GM23248 (cell line): Measurements from ENCODE around the gene UGT2A3. TPM values are rescaled to one million over a fixed set of nuclear protein-coding genes. Genes with fewer than 3 reads are reported as not detected.
"Not testable (repeated sequence)": the region's sequence is repeated elsewhere in the genome, so short reads cannot be mapped to it uniquely, and the experiment has no call there.

Experiments used
- DNase-seq: peaks from one replicate; pipeline ENCODE4 v3.0.0-alpha.2; 2015
- H2AFZ ChIP-seq: fragments of 200-600 bp; sonication (generic); 2 replicates; pipeline ENCODE4 v1.6.1; 2016; ENCODE audit warnings: antibody characterized with exemption
- H3F3A ChIP-seq: fragments of 200-600 bp; sonication (generic); 2 replicates; pipeline ENCODE4 v1.6.1; 2016; ENCODE audit warnings: mild to moderate bottlenecking, antibody characterized with exemption, mixed run types; ENCODE audit not compliant: insufficient read depth
- H3K27ac ChIP-seq: fragments of 200-600 bp; sonication (generic); 2 replicates; pipeline ENCODE4 v1.5.1; 2016; ENCODE audit warnings: mild to moderate bottlenecking
- H3K27me3 ChIP-seq: fragments of 200-600 bp; sonication (generic); replicated peaks from 2 replicates; pipeline ENCODE4 v1.6.1; 2016; ENCODE audit warnings: mild to moderate bottlenecking; ENCODE audit not compliant: insufficient read depth
- H3K36me3 ChIP-seq: fragments of 200-600 bp; sonication (generic); 2 replicates; pipeline ENCODE4 v1.6.1; 2016; ENCODE audit warnings: low read depth, mild to moderate bottlenecking
- H3K4me1 ChIP-seq: fragments of 200-600 bp; sonication (generic); 2 replicates; pipeline ENCODE4 v1.6.1; 2016; ENCODE audit warnings: mild to moderate bottlenecking; ENCODE audit not compliant: insufficient read depth
- H3K4me2 ChIP-seq: fragments of 200-600 bp; sonication (generic); one replicate; pipeline ENCODE4 v1.6.1; 2016; ENCODE audit warnings: mild to moderate bottlenecking; ENCODE audit not compliant: unreplicated experiment
- H3K4me3 ChIP-seq: fragments of 200-600 bp; sonication (generic); 2 replicates; pipeline ENCODE4 v1.5.1; 2016; ENCODE audit warnings: mild to moderate bottlenecking
- H3K79me2 ChIP-seq: fragments of 200-600 bp; sonication (generic); 2 replicates; pipeline ENCODE4 v1.6.1; 2016; ENCODE audit warnings: mild to moderate bottlenecking; ENCODE audit not compliant: insufficient read depth
- H3K9ac ChIP-seq: fragments of 200-600 bp; sonication (generic); 2 replicates; pipeline ENCODE4 v1.6.1; 2016; ENCODE audit warnings: mild to moderate bottlenecking
- H3K9me2 ChIP-seq: fragments of 200-600 bp; sonication (generic); 2 replicates; pipeline ENCODE4 v1.6.1; 2016; ENCODE audit warnings: mixed run types, mild to moderate bottlenecking, moderate library complexity; ENCODE audit not compliant: insufficient read depth
- H3K9me3 ChIP-seq: fragments of 200-600 bp; sonication (generic); one replicate; pipeline ENCODE4 v1.6.1; 2017; ENCODE audit warnings: low read depth
- H4K20me1 ChIP-seq: fragments of 200-600 bp; sonication (generic); 2 replicates; pipeline ENCODE4 v1.6.0; 2016; ENCODE audit not compliant: insufficient read depth
- EZH2 ChIP-seq: fragments of 200-600 bp; sonication (generic); IDR thresholded peaks from 2 replicates; pipeline ENCODE4 v1.6.1; 2018; ENCODE audit warnings: antibody characterized with exemption, mild to moderate bottlenecking; ENCODE audit not compliant: insufficient read depth, poor library complexity, severe bottlenecking
- EZH2phosphoT487 ChIP-seq: fragments of 200-600 bp; sonication (generic); IDR thresholded peaks from 2 replicates; pipeline ENCODE4 v1.6.1; 2018; ENCODE audit warnings: antibody characterized with exemption, moderate library complexity, mild to moderate bottlenecking, low read depth; ENCODE audit not compliant: insufficient read depth
- WGBS, 2 experiments: methylation state at CpG; one replicate each; pipeline ENCODE4 v1.1.6; 2015 to 2017; ENCODE audit warnings: low lambda C conversion rate in 2 of 2, low coverage in 1 of 2; ENCODE audit errors: missing lambda C conversion rate in 2 of 2; 5-methylcytosine and 5-hydroxymethylcytosine counted together
- in situ Hi-C: fragments of 300-500 bp; cut with MboI; formaldehyde crosslinking; loops from 2 replicates; pipeline ENCODE4 v1.15.0; 2020
- polyA plus RNA-seq: library from polyadenylated mRNA; unstranded; fragments of >200 nt; fragmentation: Nextera tagmentation; extraction: Ambion mirVana; gene quantifications from 2 replicates; pipeline ENCODE4 v1.2.1, GENCODE V29; 2016
- total RNA-seq: library from RNA; depleted of rRNA; stranded (reverse); fragments of >200 nt; shearing (Covaris generic); gene quantifications from 2 replicates; pipeline ENCODE4 v1.2.3, GENCODE V29; 2014

UGT2A3 gene
- total and polyA plus RNA-seq, 2 experiments from 2014 or later = not detected

GRCh38 chr4:68929076-68929737 is 22.4 kb downstream of the UGT2A3 start:
- Histone ChIP-seq H2AFZ (no peak overlapping the region), H3K4me2 (no peak overlapping the region), H3K4me3 (no peak overlapping the region), H3K9ac (no peak overlapping the region), H3K4me1 (no peaks in the 10 kb centered on the region), H3K36me3 (no peaks in the 10 kb centered on the region), H3K9me3 (no peaks in the 10 kb centered on the region), H4K20me1 (no peaks in the 10 kb centered on the region), H3K27me3 (no peaks in the 10 kb centered on the region), H3F3A (no peaks in the 10 kb centered on the region), H3K9me2 (no peaks in the 10 kb centered on the region), H3K27ac (no peak overlapping the region), H3K79me2 (no peaks in the 10 kb centered on the region)
- in situ Hi-C loops = no loop called here
- DNase-seq = no peak
- TF ChIP-seq EZH2phosphoT487 (no peak), EZH2 (no peak)
- WGBS, 2 experiments = 19 to 22% methylated on average over 3 of the region's 3 CpGs

GRCh38 chr4:68927165-68927564 is 24.4 kb downstream of the UGT2A3 start:
- no peaks in the 10 kb centered on the region for H3K79me2 ChIP-seq
- H3K4me1 ChIP-seq = no peaks in the 10 kb centered on the region
- no peak overlapping the region for H3K4me3 ChIP-seq
- no peak overlapping the region for H3K27ac ChIP-seq
- TF ChIP-seq EZH2 (no peak), EZH2phosphoT487 (no peak)
- H3K9me2 ChIP-seq = no peaks in the 10 kb centered on the region
- 18 to 19% methylated on average over 3 of the region's 3 CpGs for WGBS, 2 experiments
- H3K4me2 ChIP-seq = no peak overlapping the region
- H3F3A ChIP-seq = no peaks in the 10 kb centered on the region
- H3K9ac ChIP-seq = no peak overlapping the region
- no peak overlapping the region for H2AFZ ChIP-seq
- no peaks in the 10 kb centered on the region for H3K36me3 ChIP-seq
- H4K20me1 ChIP-seq = no peaks in the 10 kb centered on the region
- in situ Hi-C loops = no loop called here
- H3K9me3 ChIP-seq = no peaks in the 10 kb centered on the region
- no peak for DNase-seq
- no peaks in the 10 kb centered on the region for H3K27me3 ChIP-seq

DNA sequence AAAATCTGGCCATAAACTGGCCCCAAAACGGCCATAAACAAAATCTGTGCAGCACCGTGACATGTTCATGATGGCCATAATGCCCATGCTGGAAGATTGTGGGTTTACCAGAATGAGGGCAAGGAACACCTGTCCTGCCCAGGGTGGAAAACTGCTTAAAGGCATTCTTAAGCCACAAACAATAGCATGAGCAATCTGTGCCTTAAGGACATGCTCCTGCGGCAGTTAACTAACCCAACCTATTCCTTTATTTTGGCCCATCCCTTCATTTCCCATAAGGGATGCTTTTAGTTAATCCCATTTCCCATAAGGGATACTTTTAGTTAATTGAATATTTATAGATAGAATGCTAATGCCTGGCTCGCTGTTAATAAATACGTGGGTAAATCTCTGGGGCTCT is 29.4 kb downstream of the UGT2A3 start:
- H3K27ac ChIP-seq, H3K4me3 ChIP-seq, H3K4me1 ChIP-seq, H3K27me3 ChIP-seq, H3K4me2 ChIP-seq, H3F3A ChIP-seq, H3K9me2 ChIP-seq, H3K9me3 ChIP-seq, H3K9ac ChIP-seq, DNase-seq, H3K36me3 ChIP-seq, H4K20me1 ChIP-seq, H3K79me2 ChIP-seq, H2AFZ ChIP-seq, in situ Hi-C loops: not testable (repeated sequence)
- 17 to 23% methylated on average over 5 of the region's 5 CpGs for WGBS, 2 experiments

- no peaks in the 10 kb centered on the region for H3K79me2 ChIP-seq
- DNase-seq = no peak
- no peaks in the 10 kb centered on the region for H4K20me1 ChIP-seq
- H3K27me3 ChIP-seq = no peaks in the 10 kb centered on the region
- in situ Hi-C loops = no loop called here
- no peak overlapping the region for H3K9ac ChIP-seq
- no peak overlapping the region for H2AFZ ChIP-seq
- H3F3A ChIP-seq = no peaks in the 10 kb centered on the region
- no peak overlapping the region for H3K4me3 ChIP-seq
- no peaks in the 10 kb centered on the region for H3K4me1 ChIP-seq
- no peak overlapping the region for H3K4me2 ChIP-seq
- H3K36me3 ChIP-seq = no peaks in the 10 kb centered on the region
- H3K9me2 ChIP-seq = no peaks in the 10 kb centered on the region
- no peaks in the 10 kb centered on the region for H3K9me3 ChIP-seq
- no peak overlapping the region for H3K27ac ChIP-seq
- no peak for TF ChIP-seq EZH2phosphoT487
- TF ChIP-seq EZH2 = no peak
Measured at GRCh38 chr4:68921051-68921450, 30.6 kb downstream of the UGT2A3 start.

- DNase-seq = no peak
- Histone ChIP-seq H3K4me1 (no peaks in the 10 kb centered on the region), H2AFZ (no peak overlapping the region), H3F3A (no peaks in the 10 kb centered on the region), H3K9me2 (no peaks in the 10 kb centered on the region), H3K9ac (no peak overlapping the region), H3K4me3 (no peak overlapping the region), H3K36me3 (no peaks in the 10 kb centered on the region), H3K9me3 (no peaks in the 10 kb centered on the region), H4K20me1 (no peaks in the 10 kb centered on the region), H3K27me3 (no peaks in the 10 kb centered on the region), H3K27ac (no peak overlapping the region), H3K4me2 (no peak overlapping the region), H3K79me2 (no peaks in the 10 kb centered on the region)
- no peak for TF ChIP-seq EZH2
- no peak for TF ChIP-seq EZH2phosphoT487
- 41 to 46% methylated on average over 8 of the region's 8 CpGs for WGBS, 2 experiments
- in situ Hi-C loops = no loop called here
Measured at GRCh38 chr4:68917016-68917415, 34.6 kb downstream of the UGT2A3 start.
